ENCODE measurements around the gene VWA1.
A peak's percentile ranks its signal among the peaks of the same experiment; 100 is the strongest.
"Not testable (repeated sequence)": the region's sequence is repeated elsewhere in the genome, so short reads cannot be mapped to it uniquely, and the experiment has no call there.

VWA1 gene

GRCh38 chr1:1471389-1472052 lies 36.0 kb downstream of the VWA1 start, which contains the start of gene ATAD3B:
Gene ATAD3B, plus strand, starts transcription at chr1:1471765. Its CDS starts 120 bp downstream, at chr1:1471885.
- H3K4me3 ChIP-seq (ENCODE audit: low read length), result peak within 1 kb of the TSS; percentile 91
- H3K36me3 ChIP-seq (ENCODE audit: control insufficient read depth, insufficient read depth, low read length, severe bottlenecking), result no peaks in the 10 kb centered on the region
- H3K27me3 ChIP-seq (replicated peaks; ENCODE audit: control insufficient read depth, insufficient read depth, low read length), result no peaks in the 10 kb centered on the region
- H3K9me3 ChIP-seq (ENCODE audit: control insufficient read depth, low read length), result no peaks in the 10 kb centered on the region
- DNase-seq (ENCODE audit: low read depth), result peak; percentile 97
- H3K9ac ChIP-seq (ENCODE audit: low read length), result peak within 1 kb of the TSS; percentile 89
- H3K4me1 ChIP-seq (ENCODE audit: control insufficient read depth, insufficient read depth, low read length), result peaks cover 15% of the 10 kb centered on the region

- DNase-seq (ENCODE audit: low read depth), result peak; percentile 38
- H3K36me3 ChIP-seq (ENCODE audit: control insufficient read depth, insufficient read depth, low read length, severe bottlenecking); H3K9me3 ChIP-seq (ENCODE audit: control insufficient read depth, low read length); H3K27me3 ChIP-seq (replicated peaks; ENCODE audit: control insufficient read depth, insufficient read depth, low read length): not testable (repeated sequence)
- Histone ChIP-seq H3K4me3 (ENCODE audit: low read length) (peak overlapping the region; percentile 91), H3K4me1 (ENCODE audit: control insufficient read depth, insufficient read depth, low read length) (peaks cover 15% of the 10 kb centered on the region), H3K9ac (ENCODE audit: low read length) (peak overlapping the region; percentile 88)
These were observed 36.8 kb downstream of the VWA1 start for GRCh38 chr1:1472053-1472876.

GRCh38 chr1:1476011-1476410 lies 40.5 kb downstream of the VWA1 start:
- not testable (repeated sequence) for H3K4me3 ChIP-seq (ENCODE audit: low read length); H3K9me3 ChIP-seq (ENCODE audit: control insufficient read depth, low read length); DNase-seq (ENCODE audit: low read depth); H3K27me3 ChIP-seq (replicated peaks; ENCODE audit: control insufficient read depth, insufficient read depth, low read length); H3K9ac ChIP-seq (ENCODE audit: low read length)
- Histone ChIP-seq H3K36me3 (ENCODE audit: control insufficient read depth, insufficient read depth, low read length, severe bottlenecking) (peaks cover 27% of the 10 kb centered on the region), H3K4me1 (ENCODE audit: control insufficient read depth, insufficient read depth, low read length) (peaks cover 11% of the 10 kb centered on the region)

- no peak overlapping the region for H3K9ac ChIP-seq (ENCODE audit: low read length)
- no peak overlapping the region for H3K4me3 ChIP-seq (ENCODE audit: low read length)
- peaks cover 28% of the 10 kb centered on the region for H3K36me3 ChIP-seq (ENCODE audit: control insufficient read depth, insufficient read depth, low read length, severe bottlenecking)
- peaks cover 10% of the 10 kb centered on the region for H3K4me1 ChIP-seq (ENCODE audit: control insufficient read depth, insufficient read depth, low read length)
- no peaks in the 10 kb centered on the region for H3K9me3 ChIP-seq (ENCODE audit: control insufficient read depth, low read length)
- H3K27me3 ChIP-seq (replicated peaks; ENCODE audit: control insufficient read depth, insufficient read depth, low read length), result no peaks in the 10 kb centered on the region
- no peak for DNase-seq (ENCODE audit: low read depth)
These were observed 41.7 kb downstream of the VWA1 start for GRCh38 chr1:1477206-1477605.

GRCh38 chr1:1479547-1480487 lies 44.3 kb downstream of the VWA1 start:
- Histone ChIP-seq H3K4me1 (ENCODE audit: control insufficient read depth, insufficient read depth, low read length) (no peaks in the 10 kb centered on the region), H3K36me3 (ENCODE audit: control insufficient read depth, insufficient read depth, low read length, severe bottlenecking) (peaks cover 50% of the 10 kb centered on the region), H3K4me3 (ENCODE audit: low read length) (no peak overlapping the region), H3K9ac (ENCODE audit: low read length) (no peak overlapping the region), H3K27me3 (replicated peaks; ENCODE audit: control insufficient read depth, insufficient read depth, low read length) (no peaks in the 10 kb centered on the region), H3K9me3 (ENCODE audit: control insufficient read depth, low read length) (no peaks in the 10 kb centered on the region)
- DNase-seq (ENCODE audit: low read depth), result no peak

GRCh38 chr1:1480488-1480867 lies 45.0 kb downstream of the VWA1 start:
- H3K27me3 ChIP-seq (replicated peaks; ENCODE audit: control insufficient read depth, insufficient read depth, low read length); H3K9ac ChIP-seq (ENCODE audit: low read length); H3K4me3 ChIP-seq (ENCODE audit: low read length); DNase-seq (ENCODE audit: low read depth); H3K4me1 ChIP-seq (ENCODE audit: control insufficient read depth, insufficient read depth, low read length); H3K9me3 ChIP-seq (ENCODE audit: control insufficient read depth, low read length): not testable (repeated sequence)
- peaks cover 50% of the 10 kb centered on the region for H3K36me3 ChIP-seq (ENCODE audit: control insufficient read depth, insufficient read depth, low read length, severe bottlenecking)

GRCh38 chr1:1481811-1482210 lies 46.3 kb downstream of the VWA1 start:
- not testable (repeated sequence) for H3K4me1 ChIP-seq (ENCODE audit: control insufficient read depth, insufficient read depth, low read length); H3K9ac ChIP-seq (ENCODE audit: low read length); H3K4me3 ChIP-seq (ENCODE audit: low read length); H3K27me3 ChIP-seq (replicated peaks; ENCODE audit: control insufficient read depth, insufficient read depth, low read length); DNase-seq (ENCODE audit: low read depth); H3K9me3 ChIP-seq (ENCODE audit: control insufficient read depth, low read length)
- peaks cover 50% of the 10 kb centered on the region for H3K36me3 ChIP-seq (ENCODE audit: control insufficient read depth, insufficient read depth, low read length, severe bottlenecking)

- H3K4me1 ChIP-seq (ENCODE audit: control insufficient read depth, insufficient read depth, low read length), result no peaks in the 10 kb centered on the region
- H3K9me3 ChIP-seq (ENCODE audit: control insufficient read depth, low read length), result no peaks in the 10 kb centered on the region
- H3K27me3 ChIP-seq (replicated peaks; ENCODE audit: control insufficient read depth, insufficient read depth, low read length), result no peaks in the 10 kb centered on the region
- no peak overlapping the region for H3K9ac ChIP-seq (ENCODE audit: low read length)
- DNase-seq (ENCODE audit: low read depth), result no peak
- H3K4me3 ChIP-seq (ENCODE audit: low read length), result no peak overlapping the region
- H3K36me3 ChIP-seq (ENCODE audit: control insufficient read depth, insufficient read depth, low read length, severe bottlenecking), result peaks cover 51% of the 10 kb centered on the region
These were observed 47.4 kb downstream of the VWA1 start for GRCh38 chr1:1482856-1483255.

GRCh38 chr1:1483714-1484113 lies 48.2 kb downstream of the VWA1 start:
- DNase-seq (ENCODE audit: low read depth), result no peak
- Histone ChIP-seq H3K4me3 (ENCODE audit: low read length) (no peak overlapping the region), H3K9ac (ENCODE audit: low read length) (no peak overlapping the region), H3K4me1 (ENCODE audit: control insufficient read depth, insufficient read depth, low read length) (no peaks in the 10 kb centered on the region), H3K27me3 (replicated peaks; ENCODE audit: control insufficient read depth, insufficient read depth, low read length) (no peaks in the 10 kb centered on the region), H3K36me3 (ENCODE audit: control insufficient read depth, insufficient read depth, low read length, severe bottlenecking) (peaks cover 55% of the 10 kb centered on the region), H3K9me3 (ENCODE audit: control insufficient read depth, low read length) (no peaks in the 10 kb centered on the region)

GRCh38 chr1:1484976-1485750 lies 49.7 kb downstream of the VWA1 start:
- not testable (repeated sequence) for H3K9me3 ChIP-seq (ENCODE audit: control insufficient read depth, low read length); H3K27me3 ChIP-seq (replicated peaks; ENCODE audit: control insufficient read depth, insufficient read depth, low read length); H3K4me1 ChIP-seq (ENCODE audit: control insufficient read depth, insufficient read depth, low read length); DNase-seq (ENCODE audit: low read depth); H3K4me3 ChIP-seq (ENCODE audit: low read length); H3K9ac ChIP-seq (ENCODE audit: low read length)
- H3K36me3 ChIP-seq (ENCODE audit: control insufficient read depth, insufficient read depth, low read length, severe bottlenecking), result peaks cover 57% of the 10 kb centered on the region
